Esophagus squamous epithelium (tissue), 4 donors: ENCODE data around the gene UBXN1.
A peak's percentile ranks its signal among the peaks of the same experiment; 100 is the strongest.

ENCODE experiments used
- POLR2A ChIP-seq, 4 donors: fragments of 450-650 bp; IDR thresholded peaks; one replicate each; pipeline ENCODE4 v1.6.1; 2017; ENCODE audit warnings: antibody characterized with exemption in 4 of 4, mild to moderate bottlenecking in 4 of 4, moderate library complexity in 3 of 4
- TF ChIP-seq, protein P1 (sequence below), 6 experiments: fragments of 450-650 bp in 4 of 6; fragments of 200-600 bp in 2 of 6; sonication (generic) in 2 of 6; IDR thresholded peaks; one replicate each; pipeline ENCODE4 v1.5.1; 2016 to 2019; ENCODE audit warnings: antibody characterized with exemption in 6 of 6, mild to moderate bottlenecking in 4 of 6, moderate library complexity in 4 of 6

DNA sequence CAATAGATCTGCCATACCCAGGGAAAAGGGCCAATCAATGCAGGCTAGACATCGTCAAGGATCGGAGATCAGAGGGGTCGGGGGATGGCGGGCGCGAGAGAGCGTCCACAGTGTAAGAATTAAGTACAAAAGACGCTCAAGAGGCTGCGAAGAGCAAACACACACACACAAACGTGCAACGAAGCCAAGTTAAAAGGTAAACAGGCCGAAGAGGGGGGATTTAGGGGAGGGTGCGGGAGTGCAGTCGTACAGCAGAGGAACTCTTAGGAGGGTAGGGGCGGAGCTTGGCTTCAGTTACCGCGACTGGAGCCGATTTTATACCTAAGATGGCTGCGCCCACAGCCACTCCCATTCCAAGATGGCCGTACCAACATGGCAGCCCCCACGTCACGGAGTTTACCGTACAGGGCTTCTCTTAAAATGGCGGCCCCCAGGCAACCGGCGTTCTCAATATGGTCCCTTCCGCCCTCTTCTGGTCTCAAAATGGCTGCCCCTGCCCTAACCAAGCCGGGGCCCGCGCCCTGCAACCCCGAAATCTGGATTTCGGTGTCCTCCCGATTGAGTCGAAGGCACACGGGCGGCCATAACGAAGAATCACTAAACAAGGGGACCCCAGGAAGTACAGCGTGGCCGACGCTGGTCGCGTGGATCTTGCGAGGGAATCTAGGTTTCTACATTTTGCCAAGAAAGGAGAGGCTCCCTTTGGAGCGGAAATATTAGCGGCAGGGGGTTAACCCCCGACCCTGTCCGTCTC lies 30.6 kb upstream of the UBXN1 start:
- TF ChIP-seq POLR2A (IDR thresholded peaks at IDR 0.05) = peak in 3 of 4 donors; percentile 6 to 76 (median 33)
- TF ChIP-seq, protein P1, sequence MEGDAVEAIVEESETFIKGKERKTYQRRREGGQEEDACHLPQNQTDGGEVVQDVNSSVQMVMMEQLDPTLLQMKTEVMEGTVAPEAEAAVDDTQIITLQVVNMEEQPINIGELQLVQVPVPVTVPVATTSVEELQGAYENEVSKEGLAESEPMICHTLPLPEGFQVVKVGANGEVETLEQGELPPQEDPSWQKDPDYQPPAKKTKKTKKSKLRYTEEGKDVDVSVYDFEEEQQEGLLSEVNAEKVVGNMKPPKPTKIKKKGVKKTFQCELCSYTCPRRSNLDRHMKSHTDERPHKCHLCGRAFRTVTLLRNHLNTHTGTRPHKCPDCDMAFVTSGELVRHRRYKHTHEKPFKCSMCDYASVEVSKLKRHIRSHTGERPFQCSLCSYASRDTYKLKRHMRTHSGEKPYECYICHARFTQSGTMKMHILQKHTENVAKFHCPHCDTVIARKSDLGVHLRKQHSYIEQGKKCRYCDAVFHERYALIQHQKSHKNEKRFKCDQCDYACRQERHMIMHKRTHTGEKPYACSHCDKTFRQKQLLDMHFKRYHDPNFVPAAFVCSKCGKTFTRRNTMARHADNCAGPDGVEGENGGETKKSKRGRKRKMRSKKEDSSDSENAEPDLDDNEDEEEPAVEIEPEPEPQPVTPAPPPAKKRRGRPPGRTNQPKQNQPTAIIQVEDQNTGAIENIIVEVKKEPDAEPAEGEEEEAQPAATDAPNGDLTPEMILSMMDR (IDR thresholded peaks at IDR 0.05) = peak in 1 of 6 experiments; percentile 16
